Measurements from ENCODE around the gene BCAT1.

Gene BCAT1

DNA sequence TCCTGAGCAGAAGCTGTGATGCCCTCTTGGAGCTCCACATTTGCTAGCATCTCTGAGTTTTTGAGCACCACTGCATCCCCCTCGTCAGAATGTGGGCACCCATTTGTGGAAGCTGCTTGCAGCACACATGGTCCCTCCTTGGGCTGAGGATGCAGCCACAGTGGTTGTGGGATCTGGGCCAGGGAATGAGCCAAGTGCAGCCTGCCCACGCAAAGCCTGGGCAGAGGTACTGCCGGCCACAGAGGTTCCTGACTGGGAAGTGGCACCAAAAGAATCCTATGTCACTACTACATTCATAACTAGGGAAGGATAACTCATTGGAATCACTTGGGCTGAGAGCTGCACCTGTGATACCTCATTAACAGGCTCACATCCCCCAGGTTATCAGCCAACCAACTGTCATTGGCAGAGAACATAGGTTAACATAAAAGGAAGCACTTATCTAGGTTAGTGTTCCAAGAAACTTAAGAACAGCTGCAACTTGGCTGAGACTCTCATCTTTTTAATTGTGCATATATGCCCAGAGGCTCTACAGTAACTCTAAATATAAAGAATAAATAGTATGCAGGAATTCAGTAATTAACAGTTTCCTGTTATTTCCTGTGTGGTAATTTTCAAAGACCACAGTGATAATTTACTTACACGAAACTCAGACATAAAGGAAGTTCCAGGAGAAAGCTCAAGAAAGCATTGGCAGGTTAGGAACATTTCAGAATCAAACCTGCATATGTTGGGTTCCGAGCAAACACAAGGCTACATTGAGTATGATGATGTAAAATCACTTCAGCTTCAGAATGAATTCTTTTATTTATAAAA, 145.3 kb downstream of the BCAT1 start:
- DNase-seq, result no peak

DNA sequence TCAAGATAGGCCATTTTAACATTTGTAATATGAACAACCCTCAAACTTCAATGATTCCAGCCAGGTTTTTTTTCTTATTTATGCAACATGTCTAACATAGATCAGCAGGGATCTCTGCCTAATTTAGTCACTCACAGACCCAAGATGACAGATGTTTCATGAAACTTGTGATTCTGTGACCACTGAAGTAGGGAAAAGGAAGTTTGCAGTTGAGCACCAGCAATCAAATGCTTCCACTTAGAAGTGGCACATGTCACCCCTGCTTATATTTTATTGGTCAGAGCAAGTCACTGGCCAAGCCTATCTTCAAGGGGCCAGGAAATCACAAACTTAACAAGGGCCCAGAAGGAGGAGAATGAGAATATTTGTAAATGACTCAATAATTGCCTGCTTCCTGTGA, 150.6 kb downstream of the BCAT1 start:
- DNase-seq, result no peak

DNA sequence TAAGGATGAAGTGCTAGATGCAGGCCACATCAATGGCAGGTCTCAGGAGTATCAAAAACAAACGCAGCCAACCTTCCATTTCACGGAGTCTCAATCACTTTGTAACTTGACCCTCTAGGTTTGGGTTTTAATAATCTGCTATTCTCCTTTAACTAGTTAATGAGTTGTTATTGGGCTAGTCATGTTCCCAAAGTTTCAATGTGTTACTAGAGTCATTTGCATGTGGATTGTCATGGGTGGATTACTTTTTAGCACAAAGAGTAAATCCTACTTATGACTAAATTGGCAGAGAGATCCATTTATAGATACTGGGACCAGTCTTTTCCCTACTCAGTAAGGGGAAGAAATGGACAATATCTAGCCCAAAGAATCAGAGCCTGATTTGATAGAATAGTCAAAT, 151.0 kb downstream of the BCAT1 start:
- DNase-seq, result no peak

DNA sequence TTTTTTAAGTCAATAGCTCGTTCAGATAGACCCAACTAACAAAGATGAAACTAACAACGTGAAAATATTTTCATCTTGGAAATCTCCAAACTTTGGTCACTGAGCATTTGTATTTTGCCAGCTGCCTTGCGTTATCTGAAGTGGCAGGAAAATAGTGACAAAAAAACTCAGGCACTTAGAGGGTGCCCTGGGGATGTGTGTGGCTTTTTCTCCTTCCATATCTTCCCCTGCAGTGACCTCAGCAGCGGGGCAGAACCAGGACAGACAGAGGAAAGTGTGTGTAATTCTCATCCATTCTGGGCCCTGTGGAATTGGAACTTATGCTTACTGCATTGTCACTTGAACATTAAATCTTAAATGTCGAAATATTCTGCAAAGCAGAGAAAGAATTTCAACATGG, 152.0 kb downstream of the BCAT1 start:
- no peak for DNase-seq

DNA sequence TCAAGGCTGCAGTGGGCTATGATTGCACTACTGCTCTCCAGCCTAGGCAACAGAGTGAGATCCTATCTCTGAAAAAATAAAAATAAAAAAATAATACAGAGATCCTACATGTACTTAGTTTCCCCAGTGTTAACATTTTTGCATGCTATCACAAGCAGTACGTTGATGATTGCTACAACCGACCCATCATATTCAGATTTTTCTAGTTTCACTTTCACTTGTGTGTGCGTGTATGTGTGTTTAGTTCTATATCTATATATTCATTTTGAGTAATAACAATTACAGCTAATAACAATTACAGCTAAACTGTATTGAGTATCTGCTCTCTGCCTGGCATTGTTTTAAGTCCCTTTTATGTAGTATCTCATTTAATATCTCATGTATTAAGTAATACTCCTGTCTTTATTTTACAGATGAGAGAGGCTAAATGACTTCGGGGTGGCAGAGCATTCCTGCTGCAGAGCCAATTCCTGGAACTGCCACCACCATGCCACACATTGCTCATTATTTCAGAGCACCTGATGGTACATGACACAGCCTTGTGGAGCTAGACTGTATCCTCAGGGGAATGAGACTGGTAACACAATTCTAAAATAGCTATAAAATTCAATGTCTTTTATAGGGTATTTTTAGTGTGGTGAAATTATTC, 153.1 kb downstream of the BCAT1 start:
- DNase-seq, result no peak

DNA sequence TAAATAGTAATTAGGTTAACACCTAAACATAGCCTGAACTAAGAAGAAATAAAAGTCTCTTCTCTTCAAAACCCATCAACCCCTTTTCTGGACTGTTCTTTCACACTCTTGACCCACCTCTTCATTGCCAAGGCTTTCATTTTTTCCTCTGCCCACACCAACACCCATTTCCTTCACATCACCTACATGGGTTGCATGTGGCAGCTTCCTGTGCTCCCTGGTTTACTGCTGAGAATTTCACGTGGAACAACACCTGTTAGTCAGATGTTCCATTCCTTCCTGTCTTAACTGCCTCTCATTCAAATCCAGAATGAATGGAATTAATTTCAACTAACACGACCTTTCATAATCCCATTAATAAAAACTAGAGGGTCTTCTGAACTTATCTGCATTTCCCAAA, 157.3 kb downstream of the BCAT1 start:
- no peak for DNase-seq

DNA sequence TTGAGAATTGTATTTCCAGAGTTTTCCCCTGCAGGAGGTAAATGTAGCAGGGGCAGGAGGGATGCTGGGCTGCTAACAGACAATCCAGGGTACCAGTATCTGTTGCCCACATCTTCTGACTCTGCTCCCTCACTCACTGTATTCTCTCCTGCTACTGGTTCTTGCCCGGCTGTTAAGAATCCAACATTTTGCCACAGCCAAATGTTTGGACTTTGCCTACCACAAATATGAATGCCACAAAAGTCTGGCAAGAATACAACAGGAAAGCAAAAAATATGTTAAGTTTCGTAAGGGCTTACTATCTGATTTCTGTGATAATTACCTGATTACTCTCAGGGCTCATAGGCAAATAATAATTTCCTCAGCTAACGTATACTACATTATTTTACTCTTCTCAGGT, 160.0 kb downstream of the BCAT1 start:
- DNase-seq, result no peak

DNA sequence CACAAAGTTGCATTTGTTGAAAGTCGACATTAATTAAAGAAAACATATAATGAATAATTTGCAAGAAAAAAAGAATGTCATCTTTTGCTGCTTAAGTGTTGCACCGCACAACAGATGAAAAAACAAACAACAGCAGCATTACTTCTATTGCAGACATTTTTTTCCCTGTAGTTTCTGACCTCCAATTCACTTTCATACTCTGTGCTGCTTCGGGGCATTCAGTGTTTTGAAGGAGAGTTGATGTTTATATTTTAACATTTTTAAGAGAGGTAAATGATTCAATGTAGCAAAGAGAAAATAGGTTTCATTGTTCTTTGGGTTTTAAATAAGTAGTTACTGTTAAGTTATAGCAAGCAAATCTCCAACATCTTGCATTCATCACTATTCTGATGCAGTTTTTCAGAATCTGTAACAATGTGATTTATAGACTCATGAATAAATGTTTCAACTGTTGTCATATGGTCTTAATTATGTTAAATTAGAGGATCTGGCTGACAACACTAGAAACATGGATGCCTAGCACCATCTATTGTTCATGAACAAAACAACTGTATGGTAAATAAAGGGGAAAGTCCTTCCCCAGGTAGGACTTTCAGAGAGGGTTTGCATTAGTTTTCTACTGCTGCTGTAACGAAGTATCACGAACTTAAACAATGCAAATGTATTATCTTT, 168.1 kb downstream of the BCAT1 start:
- no peak for DNase-seq

DNA sequence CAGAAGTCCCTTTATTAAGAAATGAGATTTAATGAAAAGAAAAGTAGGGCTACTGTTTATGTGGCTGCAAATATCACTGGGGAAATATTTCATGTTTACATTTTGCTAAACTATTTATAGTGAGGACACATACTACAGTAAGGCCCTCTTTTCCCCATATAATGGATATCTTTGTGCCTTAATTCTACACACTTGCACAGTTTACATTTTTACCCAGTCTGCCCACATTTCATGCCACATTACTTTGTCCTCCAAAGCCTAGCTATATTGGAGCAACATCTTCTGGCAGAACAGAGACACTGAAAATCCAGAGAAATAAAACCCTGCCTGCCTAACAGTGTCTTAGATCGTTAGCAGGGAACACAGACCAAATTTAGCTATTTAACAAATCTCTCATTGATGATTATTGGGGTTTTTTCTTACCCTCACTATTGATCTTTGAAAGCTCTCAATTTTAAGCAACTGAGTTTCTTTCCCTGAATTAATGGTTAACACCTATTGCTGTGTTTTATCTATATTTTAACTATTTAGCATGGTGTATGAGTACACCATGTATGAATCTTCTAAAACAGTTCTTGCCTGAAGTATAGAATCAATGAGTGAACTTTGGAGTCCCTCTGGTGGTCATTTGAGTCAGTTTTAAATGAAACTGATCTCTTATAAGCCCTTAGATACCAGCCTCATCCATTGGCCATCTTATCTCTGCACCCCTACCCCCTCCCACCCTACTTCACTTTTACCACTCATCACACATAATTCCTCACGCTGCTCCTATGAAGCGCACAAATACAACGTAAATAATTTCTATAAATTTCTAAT, 170.2 kb downstream of the BCAT1 start:
- DNase-seq, result no peak

DNA sequence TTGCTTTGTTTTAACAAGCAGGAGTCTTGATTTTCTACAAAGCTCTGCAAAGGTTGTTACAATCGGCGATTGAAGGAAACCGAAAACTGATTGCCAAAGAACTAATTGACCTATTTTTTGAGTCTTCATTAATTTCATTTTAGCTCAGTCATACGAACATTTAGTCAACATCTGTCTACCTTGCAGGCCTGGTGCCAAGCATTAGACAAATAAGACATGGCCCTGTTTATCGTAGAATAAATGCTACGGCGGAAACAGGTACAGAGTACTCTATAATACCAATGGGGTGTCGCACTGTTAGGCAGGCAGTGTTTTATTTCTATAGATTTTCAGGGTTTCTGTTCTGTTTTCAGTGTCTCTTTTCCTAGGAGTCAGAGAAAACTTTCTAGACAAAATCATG, 171.5 kb downstream of the BCAT1 start:
- DNase-seq, result no peak

DNA sequence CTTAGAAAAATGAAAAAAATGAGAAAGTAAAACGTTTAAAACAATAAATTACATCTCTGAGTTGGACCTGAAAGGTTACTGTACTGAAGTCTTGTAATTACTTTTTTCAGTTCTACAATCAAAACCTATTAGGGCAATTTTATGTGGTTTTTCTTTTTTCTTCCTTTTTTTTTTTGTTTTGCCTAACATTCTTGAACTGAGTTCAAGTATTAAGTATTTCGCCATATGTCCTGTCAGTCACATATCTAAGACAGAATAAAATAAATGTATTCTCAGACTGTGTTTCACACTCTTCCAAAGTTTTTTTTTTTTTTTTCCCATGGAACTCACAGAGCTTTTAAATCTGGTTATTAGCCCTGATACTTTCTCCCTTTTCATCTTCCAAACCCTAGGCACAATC, 172.0 kb downstream of the BCAT1 start:
- no peak for DNase-seq

DNA sequence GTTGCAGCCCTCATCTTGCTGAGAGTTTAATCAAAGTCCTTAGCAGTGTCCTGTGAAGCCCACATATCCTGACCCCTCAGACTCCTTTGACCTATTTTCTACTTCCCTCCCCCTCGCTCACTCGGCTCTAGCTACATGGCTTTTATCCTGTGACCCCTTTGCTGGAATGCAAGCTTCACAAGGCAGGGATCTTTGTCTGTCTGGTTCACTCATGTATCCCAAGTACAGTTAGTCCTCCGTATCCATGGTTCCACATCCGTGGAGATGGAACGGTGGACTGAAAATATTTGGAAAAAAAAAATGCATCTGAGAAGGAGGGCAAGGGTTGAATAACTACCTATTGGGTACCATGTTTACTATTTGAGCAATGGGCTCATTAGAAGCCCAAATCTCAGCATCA, 173.8 kb downstream of the BCAT1 start:
- no peak for DNase-seq

DNA sequence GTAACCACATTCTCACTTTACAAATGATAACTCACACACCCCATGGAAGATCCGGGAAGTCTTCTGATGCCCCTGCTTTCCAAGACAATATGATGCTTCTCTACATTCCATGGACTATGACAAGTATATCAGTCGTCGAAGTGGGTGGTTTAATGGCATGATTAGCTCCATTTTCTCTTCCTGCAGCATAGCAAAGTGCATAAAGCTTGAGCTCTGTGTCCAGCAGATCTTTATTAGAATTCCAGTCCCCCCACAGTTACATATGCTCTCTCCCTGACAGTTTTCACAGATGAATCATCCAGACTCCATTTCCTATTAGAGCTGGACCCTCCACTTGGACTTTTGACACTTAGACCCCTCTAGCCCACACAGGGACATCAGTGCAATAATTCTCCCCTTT, 174.9 kb downstream of the BCAT1 start:
- DNase-seq, result no peak

DNA sequence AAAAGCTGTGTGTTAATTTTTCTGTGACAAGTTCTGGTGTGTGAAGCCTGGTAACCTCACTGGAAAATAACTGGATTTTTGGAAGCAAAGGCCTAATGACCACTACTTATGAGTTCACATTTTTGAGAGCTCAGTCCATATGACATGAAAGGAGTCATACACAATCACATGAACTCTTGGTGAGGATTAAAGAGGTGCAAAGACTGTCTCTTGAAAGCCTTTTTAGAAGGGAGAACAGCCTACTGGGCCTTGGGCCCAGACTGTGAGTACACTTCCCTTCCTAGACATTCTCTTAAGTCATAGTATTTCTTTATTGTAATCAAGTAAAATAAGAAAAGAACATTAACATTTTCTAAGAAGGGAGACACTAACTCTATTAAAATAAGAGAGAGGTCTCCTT, 176.1 kb downstream of the BCAT1 start:
- no peak for DNase-seq

DNA sequence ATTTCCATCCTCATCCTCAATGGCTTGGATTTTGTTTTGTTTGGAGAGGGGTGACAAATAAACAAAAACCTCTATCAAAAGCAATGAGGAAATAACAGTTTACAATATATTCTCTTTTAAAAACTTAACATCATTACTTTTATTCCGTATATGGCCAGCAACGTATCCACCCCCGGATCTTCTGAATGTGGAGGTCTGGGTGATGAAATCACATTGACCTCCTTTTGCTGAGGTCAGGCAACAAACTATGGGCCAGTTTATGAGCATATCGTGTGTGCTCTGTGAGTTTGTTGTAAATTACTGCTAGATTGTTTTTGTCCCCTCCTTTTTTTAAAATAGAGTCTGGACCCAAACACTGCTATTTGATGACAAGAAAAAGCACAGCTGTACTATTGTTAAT, 178.1 kb downstream of the BCAT1 start:
- no peak for DNase-seq

DNA sequence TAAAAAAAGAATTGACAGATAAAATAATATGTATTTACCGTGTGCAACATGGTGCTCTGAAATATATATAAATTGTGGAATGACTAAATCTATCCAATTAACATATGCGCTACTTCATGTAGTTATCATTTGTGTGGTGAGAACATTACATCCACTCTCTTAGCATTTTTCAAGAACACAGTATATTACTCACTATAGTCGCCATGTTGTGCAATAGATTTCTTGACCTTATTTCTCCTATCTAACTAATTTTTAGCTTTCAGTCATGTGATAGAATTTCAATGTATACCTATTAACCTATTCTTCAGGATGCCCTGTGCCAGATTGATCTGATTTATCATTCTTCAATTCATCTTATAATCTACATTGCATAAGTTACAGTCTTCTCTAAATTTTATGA, 178.6 kb downstream of the BCAT1 start:
- no peak for DNase-seq

DNA sequence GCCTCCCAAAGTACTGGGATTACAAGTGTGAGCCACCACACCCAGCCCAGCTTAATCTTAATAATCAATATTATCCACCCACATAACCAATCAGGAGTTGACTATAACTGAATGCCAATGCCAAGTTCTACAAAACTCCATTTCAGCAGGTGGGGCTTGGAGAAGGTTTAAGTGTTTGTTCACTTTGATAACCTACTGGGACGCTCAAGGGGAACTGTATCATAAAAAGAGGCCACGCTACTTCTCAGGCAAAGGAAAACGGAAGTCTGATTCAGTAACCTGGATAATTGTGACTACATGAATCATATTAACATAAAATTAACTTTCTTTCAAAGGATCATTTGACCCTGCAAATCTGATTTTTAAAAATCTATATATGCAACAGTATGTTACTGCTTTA, 179.2 kb downstream of the BCAT1 start:
- no peak for DNase-seq

DNA sequence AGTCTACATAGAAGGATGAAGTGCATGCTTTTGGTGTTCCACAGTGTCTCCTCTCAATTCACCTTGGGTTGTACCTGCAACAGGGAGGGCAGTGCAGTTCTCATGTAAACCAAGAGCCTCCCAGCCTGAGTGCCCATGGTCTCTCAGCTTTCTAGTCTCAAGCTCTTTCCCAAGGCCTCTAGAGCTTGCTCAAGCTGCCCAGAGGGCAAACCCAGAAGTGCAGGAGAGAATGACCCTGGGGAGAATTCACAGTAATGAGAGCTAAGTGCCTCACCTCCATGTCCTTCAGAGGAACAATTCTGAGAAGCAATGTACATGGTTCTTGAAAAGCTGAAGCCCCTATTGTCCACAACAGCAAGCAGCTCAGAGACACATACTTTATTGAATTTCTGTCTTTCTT, 180.5 kb downstream of the BCAT1 start:
- DNase-seq, result no peak

DNA sequence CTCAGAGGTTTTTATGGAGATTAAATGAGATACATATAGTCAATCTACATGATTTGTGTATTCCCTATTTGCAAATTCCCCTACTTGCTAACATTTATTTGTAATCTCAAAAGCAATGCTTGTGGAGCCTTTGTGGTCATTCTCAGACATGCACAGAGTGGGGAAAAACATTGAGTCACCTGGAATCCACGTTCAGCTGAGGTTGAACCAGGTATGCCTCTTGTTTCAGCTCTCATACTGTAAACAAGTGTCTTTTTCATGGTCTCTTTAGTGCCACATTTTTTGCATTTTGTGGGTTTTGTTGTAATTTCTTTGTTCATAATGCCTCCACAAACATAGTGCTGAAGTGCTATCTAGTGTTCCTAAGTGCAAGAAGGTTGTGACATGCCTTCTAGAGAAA, 181.9 kb downstream of the BCAT1 start:
- no peak for DNase-seq

DNA sequence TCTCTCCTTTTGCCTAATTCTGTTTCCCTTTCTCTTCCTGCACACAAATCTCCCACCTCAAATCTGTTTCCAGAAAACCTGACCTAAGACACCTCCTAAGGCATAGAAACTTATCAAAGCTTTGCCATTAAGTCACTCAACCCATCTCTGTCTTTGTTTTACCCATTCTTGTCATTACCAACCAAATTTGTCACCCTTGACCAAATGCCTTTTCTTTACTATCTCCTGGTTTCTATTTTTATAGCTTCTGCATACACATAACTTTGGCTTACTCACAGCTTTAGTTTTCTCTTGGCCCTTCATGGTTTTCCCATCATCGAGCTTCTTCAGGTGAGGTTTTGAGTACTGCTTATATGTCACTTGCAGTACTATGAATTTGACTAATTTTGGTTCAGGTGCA, 184.2 kb downstream of the BCAT1 start:
- no peak for DNase-seq

DNA sequence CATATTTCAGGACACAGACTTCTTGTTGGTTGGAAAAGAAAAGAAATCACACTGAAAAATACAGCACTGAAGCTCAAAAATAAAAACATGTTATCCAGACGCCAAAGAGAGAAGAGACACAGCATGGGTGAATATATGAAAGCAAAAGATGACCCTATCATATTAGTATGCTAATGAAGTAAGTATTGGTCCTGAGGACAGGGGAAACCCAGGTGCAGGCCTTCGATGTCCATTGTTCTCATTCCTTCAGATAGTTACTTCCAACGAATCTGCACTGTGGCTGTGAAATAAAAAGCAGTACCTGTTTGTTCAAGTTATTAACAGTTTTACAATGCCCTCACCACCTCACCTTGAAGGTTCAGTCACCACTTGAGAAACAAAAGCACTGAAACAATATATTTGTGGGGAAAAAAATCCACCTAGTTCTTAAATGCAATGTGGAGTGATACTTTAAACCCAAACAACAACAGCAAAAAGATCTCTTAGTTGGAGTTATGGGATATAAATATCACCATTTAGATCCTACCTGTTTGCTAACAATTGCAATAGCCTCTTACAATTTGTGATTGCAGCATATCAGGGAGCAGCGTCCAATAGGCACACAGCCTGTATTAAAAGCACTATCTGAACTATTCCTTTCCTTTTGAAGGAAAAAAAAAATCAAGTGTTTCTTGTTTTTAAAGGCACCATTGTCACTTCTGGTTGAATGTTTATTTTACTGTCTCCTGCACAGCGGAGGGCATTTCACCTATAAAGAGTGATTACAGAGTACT, 188.1 kb downstream of the BCAT1 start:
- no peak for DNase-seq

DNA sequence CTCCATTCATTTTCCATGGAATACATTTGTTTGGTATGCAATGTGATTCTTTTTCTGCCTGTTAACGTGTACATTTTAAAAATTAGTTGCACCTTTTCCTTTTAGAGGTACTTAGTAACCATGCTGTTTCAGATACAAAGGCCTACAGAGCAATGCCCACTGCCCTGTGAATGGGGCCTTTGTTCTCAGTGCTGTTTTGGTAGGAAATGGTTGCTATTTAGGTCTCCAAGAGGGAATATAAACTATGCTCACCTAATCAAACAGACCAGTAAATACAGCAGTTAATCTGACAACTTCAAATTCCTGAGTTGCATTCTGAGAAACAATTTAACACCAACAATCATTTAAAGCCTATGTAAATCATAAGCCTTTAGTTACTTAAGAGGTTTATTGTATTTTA, 188.7 kb downstream of the BCAT1 start:
- DNase-seq, result no peak

Data from cerebellar nuclear complex (tissue), 1 donor.